ENCODE data around the gene CDK17.
A peak's percentile ranks its signal among the peaks of the same experiment; 100 is the strongest.
"Not testable (repeated sequence)": the region's sequence is repeated elsewhere in the genome, so short reads cannot be mapped to it uniquely, and the experiment has no call there.

Gene CDK17

GRCh38 chr12:96383991-96384390, 16.2 kb downstream of the CDK17 start:
- peaks cover 35% of the 10 kb centered on the region for H3K4me1 ChIP-seq (ENCODE audit: control insufficient read depth, insufficient read depth, low read length)
- H3K9ac ChIP-seq (ENCODE audit: low read depth, low read length) = peak overlapping the region; percentile 25
- no peaks in the 10 kb centered on the region for H3K27me3 ChIP-seq (ENCODE audit: control insufficient read depth, insufficient read depth, low read length)
- no peaks in the 10 kb centered on the region for H3K9me3 ChIP-seq (replicated peaks; ENCODE audit: low read length)
- no peaks in the 10 kb centered on the region for H3K36me3 ChIP-seq (ENCODE audit: insufficient read depth, low read length)
- peak overlapping the region; percentile 75 for H3K4me2 ChIP-seq (ENCODE audit: low read length)
- peak overlapping the region; percentile 48 for H3K4me3 ChIP-seq (ENCODE audit: low read length)

GRCh38 chr12:96383371-96383770, 16.9 kb downstream of the CDK17 start:
- H3K9ac ChIP-seq (ENCODE audit: low read depth, low read length) = peak overlapping the region; percentile 25
- no peaks in the 10 kb centered on the region for H3K27me3 ChIP-seq (ENCODE audit: control insufficient read depth, insufficient read depth, low read length)
- H3K36me3 ChIP-seq (ENCODE audit: insufficient read depth, low read length) = no peaks in the 10 kb centered on the region
- no peaks in the 10 kb centered on the region for H3K9me3 ChIP-seq (replicated peaks; ENCODE audit: low read length)
- H3K4me2 ChIP-seq (ENCODE audit: low read length) = peak overlapping the region; percentile 75
- H3K4me1 ChIP-seq (ENCODE audit: control insufficient read depth, insufficient read depth, low read length) = peaks cover 31% of the 10 kb centered on the region
- peak overlapping the region; percentile 48 for H3K4me3 ChIP-seq (ENCODE audit: low read length)

DNA sequence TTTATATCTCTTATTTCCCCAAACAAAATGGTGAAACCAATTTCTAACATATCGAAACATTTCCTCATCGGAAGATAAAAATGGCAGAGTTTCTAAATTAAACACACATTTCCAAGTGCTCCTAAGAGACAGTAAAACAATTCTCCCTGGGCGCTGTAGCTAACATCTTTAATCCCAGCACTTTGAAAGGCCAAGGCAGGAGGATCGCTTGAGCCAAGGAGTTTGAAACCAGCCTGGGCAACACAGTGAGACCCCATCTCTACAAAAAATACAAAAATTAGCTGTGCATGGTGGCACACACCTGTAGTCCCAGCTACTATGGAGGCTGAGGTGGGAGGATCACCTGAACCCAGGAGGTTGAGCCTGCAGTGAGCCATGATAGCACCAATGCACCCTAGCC, 20.5 kb downstream of the CDK17 start:
- H3K9ac ChIP-seq (ENCODE audit: low read depth, low read length); H3K9me3 ChIP-seq (replicated peaks; ENCODE audit: low read length); H3K4me3 ChIP-seq (ENCODE audit: low read length); H3K4me2 ChIP-seq (ENCODE audit: low read length); H3K36me3 ChIP-seq (ENCODE audit: insufficient read depth, low read length); H3K27me3 ChIP-seq (ENCODE audit: control insufficient read depth, insufficient read depth, low read length): not testable (repeated sequence)
- H3K4me1 ChIP-seq (ENCODE audit: control insufficient read depth, insufficient read depth, low read length) = peaks cover 25% of the 10 kb centered on the region

- peaks cover 12% of the 10 kb centered on the region for H3K4me1 ChIP-seq (ENCODE audit: control insufficient read depth, insufficient read depth, low read length)
- no peak overlapping the region for H3K4me2 ChIP-seq (ENCODE audit: low read length)
- no peaks in the 10 kb centered on the region for H3K9me3 ChIP-seq (replicated peaks; ENCODE audit: low read length)
- H3K36me3 ChIP-seq (ENCODE audit: insufficient read depth, low read length) = no peaks in the 10 kb centered on the region
- H3K4me3 ChIP-seq (ENCODE audit: low read length) = no peak overlapping the region
- H3K9ac ChIP-seq (ENCODE audit: low read depth, low read length) = no peak overlapping the region
- H3K27me3 ChIP-seq (ENCODE audit: control insufficient read depth, insufficient read depth, low read length) = no peaks in the 10 kb centered on the region
Observed at GRCh38 chr12:96378319-96378718, 21.9 kb downstream of the CDK17 start.

GRCh38 chr12:96376865-96377264, 23.4 kb downstream of the CDK17 start:
- Histone ChIP-seq H3K36me3 (ENCODE audit: insufficient read depth, low read length) (no peaks in the 10 kb centered on the region), H3K9me3 (replicated peaks; ENCODE audit: low read length) (no peaks in the 10 kb centered on the region), H3K9ac (ENCODE audit: low read depth, low read length) (no peak overlapping the region), H3K27me3 (ENCODE audit: control insufficient read depth, insufficient read depth, low read length) (no peaks in the 10 kb centered on the region), H3K4me1 (ENCODE audit: control insufficient read depth, insufficient read depth, low read length) (peaks cover 7% of the 10 kb centered on the region), H3K4me3 (ENCODE audit: low read length) (no peak overlapping the region), H3K4me2 (ENCODE audit: low read length) (no peak overlapping the region)

GRCh38 chr12:96375841-96376604, 24.2 kb downstream of the CDK17 start:
- no peaks in the 10 kb centered on the region for H3K9me3 ChIP-seq (replicated peaks; ENCODE audit: low read length)
- H3K4me2 ChIP-seq (ENCODE audit: low read length) = no peak overlapping the region
- no peaks in the 10 kb centered on the region for H3K36me3 ChIP-seq (ENCODE audit: insufficient read depth, low read length)
- H3K27me3 ChIP-seq (ENCODE audit: control insufficient read depth, insufficient read depth, low read length) = no peaks in the 10 kb centered on the region
- H3K9ac ChIP-seq (ENCODE audit: low read depth, low read length) = no peak overlapping the region
- peaks cover 13% of the 10 kb centered on the region for H3K4me1 ChIP-seq (ENCODE audit: control insufficient read depth, insufficient read depth, low read length)
- H3K4me3 ChIP-seq (ENCODE audit: low read length) = no peak overlapping the region

- no peak overlapping the region for H3K9ac ChIP-seq (ENCODE audit: low read depth, low read length)
- no peaks in the 10 kb centered on the region for H3K9me3 ChIP-seq (replicated peaks; ENCODE audit: low read length)
- H3K36me3 ChIP-seq (ENCODE audit: insufficient read depth, low read length) = no peaks in the 10 kb centered on the region
- H3K27me3 ChIP-seq (ENCODE audit: control insufficient read depth, insufficient read depth, low read length) = no peaks in the 10 kb centered on the region
- no peak overlapping the region for H3K4me2 ChIP-seq (ENCODE audit: low read length)
- H3K4me1 ChIP-seq (ENCODE audit: control insufficient read depth, insufficient read depth, low read length) = peaks cover 13% of the 10 kb centered on the region
- H3K4me3 ChIP-seq (ENCODE audit: low read length) = no peak overlapping the region
Observed at GRCh38 chr12:96375170-96375569, 25.1 kb downstream of the CDK17 start.

DNA sequence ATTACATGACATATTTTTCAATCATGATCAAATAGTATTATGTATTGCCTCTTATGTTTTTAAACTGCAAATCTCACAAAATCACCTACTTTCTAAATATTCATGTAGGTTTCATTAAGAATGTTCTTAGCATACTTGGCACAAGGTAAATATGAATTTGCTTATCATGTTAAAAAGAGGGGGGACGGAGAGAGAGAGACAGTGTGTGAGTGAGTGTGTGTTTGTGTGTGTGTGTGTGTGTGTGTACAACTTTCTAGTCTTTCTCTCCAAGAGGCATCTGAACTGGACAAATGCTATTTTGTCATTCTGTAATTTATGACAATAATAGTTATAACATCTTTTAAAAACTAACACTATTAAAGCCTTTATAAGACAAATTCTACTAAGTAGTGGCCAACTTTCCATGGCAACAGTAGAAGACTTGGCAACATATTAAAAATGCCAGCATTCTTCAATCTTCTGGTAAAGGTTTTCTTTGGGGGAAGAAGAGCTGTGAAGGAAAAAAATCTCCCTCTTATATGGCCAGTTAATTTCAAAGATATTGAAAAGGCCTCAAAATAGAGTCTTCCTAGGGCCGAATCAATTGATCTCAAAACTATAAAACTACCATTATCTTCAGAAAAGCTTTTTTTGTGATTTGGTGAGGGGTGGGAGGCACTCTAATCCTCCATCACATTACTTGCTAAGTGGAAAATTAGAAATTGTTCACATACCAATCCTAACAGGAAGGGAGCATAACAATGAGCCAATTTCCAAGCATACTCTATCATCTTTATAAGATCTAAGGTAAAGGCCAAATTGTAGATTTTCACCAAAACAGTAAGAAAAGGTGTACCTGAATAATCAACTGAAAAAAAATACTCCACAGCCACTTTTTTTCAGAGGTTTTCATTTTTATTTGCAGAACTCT, 28.2 kb downstream of the CDK17 start:
- Histone ChIP-seq H3K4me2 (ENCODE audit: low read length) (no peak overlapping the region), H3K4me1 (ENCODE audit: control insufficient read depth, insufficient read depth, low read length) (peaks cover 24% of the 10 kb centered on the region), H3K27me3 (ENCODE audit: control insufficient read depth, insufficient read depth, low read length) (no peaks in the 10 kb centered on the region), H3K4me3 (ENCODE audit: low read length) (no peak overlapping the region), H3K9ac (ENCODE audit: low read depth, low read length) (no peak overlapping the region), H3K9me3 (replicated peaks; ENCODE audit: low read length) (no peaks in the 10 kb centered on the region), H3K36me3 (ENCODE audit: insufficient read depth, low read length) (no peaks in the 10 kb centered on the region)

DNA sequence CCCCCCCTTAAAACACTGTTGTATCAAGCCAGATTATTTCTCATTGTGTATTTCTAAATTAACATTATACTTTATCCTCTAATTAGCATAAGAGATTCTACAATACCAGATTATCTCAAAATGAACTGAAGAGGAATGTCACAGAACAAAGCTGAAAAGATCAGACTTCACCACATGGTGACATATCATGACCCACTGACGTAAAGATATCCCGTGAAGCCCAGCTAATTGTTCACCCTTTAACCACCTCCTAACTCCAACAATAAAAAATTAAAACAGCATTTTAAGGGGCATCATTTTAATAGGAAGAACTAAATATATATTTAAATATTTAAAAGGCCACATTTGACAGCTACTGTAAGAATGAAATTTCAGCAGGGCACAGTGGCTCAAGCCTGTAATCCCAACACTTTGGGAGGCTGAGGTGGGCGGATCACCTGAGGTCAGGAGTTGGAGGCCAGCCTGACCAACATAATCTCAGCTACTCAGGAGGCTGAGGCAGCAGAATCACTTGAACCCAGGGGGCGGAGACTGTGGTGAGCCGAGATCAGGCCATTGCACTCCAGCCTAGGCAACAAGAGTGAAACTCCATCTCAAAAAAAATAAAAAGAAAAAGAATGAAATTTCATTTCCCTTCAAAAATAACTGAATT, 29.0 kb downstream of the CDK17 start:
- H3K9me3 ChIP-seq (replicated peaks; ENCODE audit: low read length) = no peaks in the 10 kb centered on the region
- no peaks in the 10 kb centered on the region for H3K27me3 ChIP-seq (ENCODE audit: control insufficient read depth, insufficient read depth, low read length)
- no peak overlapping the region for H3K4me2 ChIP-seq (ENCODE audit: low read length)
- no peak overlapping the region for H3K9ac ChIP-seq (ENCODE audit: low read depth, low read length)
- no peak overlapping the region for H3K4me3 ChIP-seq (ENCODE audit: low read length)
- peaks cover 24% of the 10 kb centered on the region for H3K4me1 ChIP-seq (ENCODE audit: control insufficient read depth, insufficient read depth, low read length)
- H3K36me3 ChIP-seq (ENCODE audit: insufficient read depth, low read length) = no peaks in the 10 kb centered on the region

- no peak overlapping the region for H3K4me3 ChIP-seq (ENCODE audit: low read length)
- no peak overlapping the region for H3K9ac ChIP-seq (ENCODE audit: low read depth, low read length)
- no peak overlapping the region for H3K4me2 ChIP-seq (ENCODE audit: low read length)
- no peaks in the 10 kb centered on the region for H3K27me3 ChIP-seq (ENCODE audit: control insufficient read depth, insufficient read depth, low read length)
- H3K4me1 ChIP-seq (ENCODE audit: control insufficient read depth, insufficient read depth, low read length) = peaks cover 31% of the 10 kb centered on the region
- H3K9me3 ChIP-seq (replicated peaks; ENCODE audit: low read length) = no peaks in the 10 kb centered on the region
- H3K36me3 ChIP-seq (ENCODE audit: insufficient read depth, low read length) = no peaks in the 10 kb centered on the region
Observed at GRCh38 chr12:96368687-96369086, 31.6 kb downstream of the CDK17 start.

DNA sequence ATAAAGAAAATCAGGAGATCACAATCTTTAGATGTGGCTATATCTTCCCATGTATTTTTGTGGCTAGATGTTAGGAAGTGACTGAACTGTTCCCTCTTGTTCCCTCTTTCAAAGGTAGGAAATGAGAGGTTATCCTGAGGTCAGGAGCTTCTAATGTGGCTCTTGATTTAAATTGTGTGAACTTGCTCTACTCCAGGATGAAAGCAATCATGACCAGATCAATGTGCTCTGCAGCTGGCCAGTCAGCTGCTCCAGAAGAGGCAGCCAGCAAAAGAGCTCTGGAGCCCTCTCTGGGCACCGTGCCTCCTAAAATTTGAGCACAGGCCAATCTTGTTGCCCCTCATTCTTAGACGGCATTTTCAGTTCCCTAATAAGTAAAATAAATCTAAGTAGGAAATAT, 32.0 kb downstream of the CDK17 start:
- no peak overlapping the region for H3K9ac ChIP-seq (ENCODE audit: low read depth, low read length)
- H3K27me3 ChIP-seq (ENCODE audit: control insufficient read depth, insufficient read depth, low read length) = no peaks in the 10 kb centered on the region

More for the DNA sequence above, 32.0 kb downstream of the CDK17 start:
- no peaks in the 10 kb centered on the region for H3K9me3 ChIP-seq (replicated peaks; ENCODE audit: low read length)
- no peak overlapping the region for H3K4me2 ChIP-seq (ENCODE audit: low read length)
- H3K4me1 ChIP-seq (ENCODE audit: control insufficient read depth, insufficient read depth, low read length) = peaks cover 33% of the 10 kb centered on the region
- no peaks in the 10 kb centered on the region for H3K36me3 ChIP-seq (ENCODE audit: insufficient read depth, low read length)
- no peak overlapping the region for H3K4me3 ChIP-seq (ENCODE audit: low read length)

Data from skeletal muscle satellite cell (primary cell).